GM12878 (cell line): Measurements from ENCODE around the gene SOX12. TPM values are rescaled to one million over a fixed set of nuclear protein-coding genes. Genes with fewer than 3 reads are reported as not detected.
A peak's percentile ranks its signal among the peaks of the same experiment; 100 is the strongest.

Experiments used
- ATAC-seq: fragments of 200-7000 bp; cut with Tn5 transposase; 3 replicates; pipeline ENCODE4 v1.9.1; 2020; ENCODE audit warnings: mild to moderate bottlenecking, moderate library complexity
- BruUV-seq: library from RNA; stranded (reverse); fragments of 400-500 nt; replicated peaks from 2 replicates; lab custom pipeline; 2021; lab: Mats Ljungman, UMichigan
- CTCF ChIA-PET: fragments of 300-600 bp; sonication (Branson Sonifier 250); formaldehyde crosslinking; extraction: SDS; loops from one replicate; lab custom pipeline; 2021; ENCODE audit warnings: inconsistent platforms; lab: Yijun Ruan, JAX
- POLR2A ChIA-PET: fragments of 350-600 bp; formaldehyde crosslinking; extraction: SDS; loops from one replicate; lab custom pipeline; 2021; ENCODE audit warnings: inconsistent platforms; lab: Charles Lee
- RAD21 ChIA-PET: fragments of 300-600 bp; sonication (Branson Sonifier 250); formaldehyde crosslinking; loops from one replicate; lab custom pipeline; 2023; ENCODE audit warnings: antibody characterized with exemption; ENCODE audit not compliant: unreplicated experiment; lab: Charles Lee
- SMC1A ChIA-PET: fragments of 300-600 bp; sonication (Branson Sonifier 250); formaldehyde crosslinking; loops from one replicate; lab custom pipeline; 2023; ENCODE audit not compliant: unreplicated experiment, uncharacterized antibody; lab: Charles Lee
- DNase-seq: peaks from one replicate; pipeline ENCODE4 v3.0.0-alpha.2; 2011; ENCODE audit warnings: low read depth, low spot score
- FAIRE-seq: peaks from 3 replicates; lab custom pipeline; 2011; peaks lifted over from hg19 to GRCh38; lab: Jason Lieb, UNC
- H2AFZ ChIP-seq: 2 replicates; pipeline ENCODE4 v1.6.0; 2011; ENCODE audit warnings: low read depth, low read length, control low read depth; ENCODE audit not compliant: control insufficient read depth
- H3K27ac ChIP-seq: 2 replicates; pipeline ENCODE4 v1.5.1; 2011; ENCODE audit warnings: control low read depth; ENCODE audit not compliant: control insufficient read depth, insufficient read depth
- H3K27me3 ChIP-seq, 2 experiments: replicated peaks in 1 of 2; 2 replicates each; pipeline versions ENCODE4 v1.6.0 to v1.6.1; 2011; ENCODE audit warnings: low read length in 1 of 2; ENCODE audit not compliant: control insufficient read depth in 2 of 2, insufficient read depth in 2 of 2
- H3K36me3 ChIP-seq, 2 experiments: 2 replicates each; pipeline ENCODE4 v1.5.1; 2011; ENCODE audit warnings: low read length in 1 of 2; ENCODE audit not compliant: control insufficient read depth in 2 of 2, insufficient read depth in 2 of 2
- H3K4me1 ChIP-seq: 2 replicates; pipeline ENCODE4 v1.6.1; 2011; ENCODE audit warnings: mild to moderate bottlenecking, low read length, moderate library complexity, mixed read lengths; ENCODE audit not compliant: control insufficient read depth, insufficient read depth
- H3K4me2 ChIP-seq: 2 replicates; pipeline ENCODE4 v1.6.0; 2011; ENCODE audit warnings: control low read depth; ENCODE audit not compliant: control insufficient read depth, insufficient read depth
- H3K4me3 ChIP-seq: fragments of 200-600 bp; sonication (generic); 2 replicates; pipeline ENCODE4 v1.5.1; 2016
- H3K79me2 ChIP-seq: 2 replicates; pipeline ENCODE4 v1.6.0; 2011; ENCODE audit warnings: low read length; ENCODE audit not compliant: control insufficient read depth, insufficient read depth
- H3K9ac ChIP-seq: 2 replicates; pipeline ENCODE4 v1.8.0; 2011; ENCODE audit warnings: low read length, control low read depth, mixed read lengths; ENCODE audit not compliant: control insufficient read depth, insufficient read depth
- H3K9me3 ChIP-seq: replicated peaks from 3 replicates; pipeline ENCODE4 v1.5.1; 2011; ENCODE audit warnings: mild to moderate bottlenecking, low read length; ENCODE audit not compliant: control insufficient read depth, insufficient read depth
- H4K20me1 ChIP-seq: 2 replicates; pipeline ENCODE4 v1.6.0; 2011; ENCODE audit not compliant: control insufficient read depth, insufficient read depth
- CHD1 ChIP-seq: IDR thresholded peaks from 2 replicates; pipeline ENCODE4 v1.6.1; 2012; ENCODE audit warnings: low read depth, low read length, improper control_type of control experiment
- FOXK2 ChIP-seq: fragments of 450-650 bp; IDR thresholded peaks from 2 replicates; pipeline ENCODE4 v1.6.1; 2017; ENCODE audit warnings: mild to moderate bottlenecking, moderate library complexity
- RAD21 ChIP-seq: IDR thresholded peaks from 2 replicates; pipeline ENCODE4 v1.6.1; 2011; ENCODE audit warnings: mild to moderate bottlenecking, low read depth, low read length, moderate library complexity; ENCODE audit not compliant: insufficient read depth
- SMC3 ChIP-seq: IDR thresholded peaks from 2 replicates; pipeline ENCODE4 v1.6.1; 2011; ENCODE audit warnings: low read length, improper control_type of control experiment, borderline replicate concordance
- WGBS: methylation state at CpG from one replicate; pipeline ENCODE4 v1.1.6; 2016; ENCODE audit warnings: low lambda C conversion rate; ENCODE audit not compliant: insufficient replicate concordance, insufficient coverage; ENCODE audit errors: missing lambda C conversion rate; 5-methylcytosine and 5-hydroxymethylcytosine counted together
- in situ Hi-C: fragments of 300-500 bp; cut with MboI; formaldehyde crosslinking; loops from 9 replicates; pipeline ENCODE4 v1.14.3; 2018; ENCODE audit warnings: mixed read lengths
- intact Hi-C: fragments of 100-400 bp; cut with micrococcal nuclease; formaldehyde crosslinking; loops from one replicate; pipeline ENCODE4 v1.14.2; 2022; ENCODE audit not compliant: unreplicated experiment
- polyA plus RNA-seq, 11 experiments: library from polyadenylated mRNA; depleted of rRNA in 4 of 11; unstranded in 6 of 11; stranded (reverse) in 5 of 11; fragments of >200 nt; fragmentation: Nextera tagmentation in 4 of 11; fragmentation: Illumina TruSeq in 1 of 11; extraction: Ambion mirVana in 4 of 11; extraction: Trizol in 1 of 11; gene quantifications; 1 replicate in 1 of 11; 2 replicates in 10 of 11; pipeline versions ENCODE4 v1.2.1 to v1.2.3, GENCODE V29; 2011 to 2016; ENCODE audit warnings: inconsistent platforms in 2 of 11, missing spikeins in 2 of 11, low read depth in 1 of 11
- total RNA-seq, 4 experiments: library from RNA; depleted of rRNA in 3 of 4; stranded (reverse); fragments of >200 nt in 3 of 4; fragmentation: Illumina TruSeq in 1 of 4; extraction: Trizol in 1 of 4; gene quantifications; 2 replicates each; pipeline versions ENCODE4 v1.2.1 to v1.2.3, GENCODE V29; 2013 to 2021
- TF ChIP-seq, protein P1 (sequence below), 3 experiments: IDR thresholded peaks in 2 of 3; conservative IDR thresholded peaks in 1 of 3; 2 replicates each; pipeline ENCODE4 v1.5.1; 2011; ENCODE audit warnings: low read depth in 3 of 3, low read length in 3 of 3, mild to moderate bottlenecking in 3 of 3, control low read depth in 2 of 3, moderate library complexity in 2 of 3, inconsistent platforms in 1 of 3, mixed read lengths in 1 of 3; ENCODE audit not compliant: control insufficient read depth in 2 of 3, insufficient read depth in 1 of 3; ENCODE audit errors: extremely low read depth in 1 of 3
- TF ChIP-seq, protein P2 (sequence below): IDR thresholded peaks from 2 replicates; pipeline ENCODE4 v1.6.1; 2011; ENCODE audit warnings: borderline replicate concordance, low read depth, mild to moderate bottlenecking, moderate library complexity, mixed read lengths, low read length; ENCODE audit not compliant: insufficient read depth; ENCODE audit errors: extremely low read length

SOX12 gene
- total and polyA plus RNA-seq, 10 of the 15 experiments (the other 5 are each of a cell fraction or from before 2014, with no cell fraction given) = 0.50 to 17.9 (median 1.4) TPM

DNA sequence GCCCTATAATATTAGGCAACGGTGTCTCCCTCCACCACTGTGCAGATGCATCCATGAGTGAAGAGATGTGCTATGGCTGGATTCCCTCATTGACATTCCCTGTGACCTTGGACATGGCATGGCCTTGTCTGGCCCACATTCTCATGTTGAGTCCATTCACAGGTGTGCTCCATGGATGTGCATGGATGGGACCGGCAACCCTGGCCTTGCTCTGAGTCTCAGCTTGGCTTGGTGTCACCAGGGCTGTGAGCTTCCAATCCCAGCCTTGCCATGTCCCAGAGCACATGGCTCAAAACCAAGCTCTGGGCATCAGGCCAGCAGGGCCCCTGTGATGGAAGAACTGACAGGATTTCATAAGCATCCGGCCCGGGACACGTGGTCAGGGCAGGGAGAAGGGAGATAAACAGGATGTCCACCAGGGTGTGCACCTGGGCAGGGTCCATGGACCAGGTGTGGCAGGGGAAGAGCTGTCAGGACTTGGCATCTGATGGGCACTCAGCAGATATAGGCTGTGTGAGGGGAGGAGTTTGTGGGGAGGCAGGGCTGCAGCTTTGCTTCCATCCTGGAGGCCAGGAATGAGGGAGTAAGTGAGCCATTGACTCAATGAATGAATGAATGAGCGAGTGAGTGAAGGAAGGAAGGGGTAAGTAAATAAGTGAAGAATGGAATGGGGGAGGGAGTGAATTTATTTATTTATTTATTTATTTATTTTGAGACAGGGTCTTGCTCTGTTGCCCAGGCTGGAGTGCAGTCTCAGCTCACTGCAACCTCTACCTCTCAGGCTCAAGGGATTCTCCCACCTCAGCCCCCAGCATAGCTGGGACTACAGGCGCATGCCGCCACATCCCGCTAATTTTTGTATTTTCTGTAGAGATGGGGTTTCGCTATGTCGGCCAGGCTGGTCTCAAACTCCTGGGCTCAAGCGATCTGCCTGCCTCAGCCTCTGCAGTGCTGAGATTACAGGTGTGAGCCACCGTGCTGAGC lies 37.2 kb downstream of the SOX12 start:
- Histone ChIP-seq H3K4me3 (no peak overlapping the region), H3K36me3 (no peaks in the 10 kb centered on the region), H3K4me1 (peaks cover 21% of the 10 kb centered on the region), H3K79me2 (no peaks in the 10 kb centered on the region), H2AFZ (no peak overlapping the region)
- CTCF ChIA-PET = interaction anchor here (0.6 to 2.3 kb wide), 8 partner anchors 9 to 283 kb away, joined by 3 to 8 read pairs (median 4); no protein-coding TSS in a partner anchor
- WGBS = 80% methylated on average over 13 of the region's 13 CpGs
- POLR2A ChIA-PET = interaction anchor here (1.1 kb wide), 1 partner anchor 42 kb away, joined by 3 read pairs; no protein-coding TSS in a partner anchor
- FAIRE-seq = no peak
- no peak for DNase-seq
- TF ChIP-seq SMC3 = 0 out of 2 replicates have a peak, but pooled peaks have one; percentile 15
- peak; percentile 32 for TF ChIP-seq RAD21
- peak; percentile 22; the same call in 1 of the 2 replicates for TF ChIP-seq FOXK2
- TF ChIP-seq, protein P1, sequence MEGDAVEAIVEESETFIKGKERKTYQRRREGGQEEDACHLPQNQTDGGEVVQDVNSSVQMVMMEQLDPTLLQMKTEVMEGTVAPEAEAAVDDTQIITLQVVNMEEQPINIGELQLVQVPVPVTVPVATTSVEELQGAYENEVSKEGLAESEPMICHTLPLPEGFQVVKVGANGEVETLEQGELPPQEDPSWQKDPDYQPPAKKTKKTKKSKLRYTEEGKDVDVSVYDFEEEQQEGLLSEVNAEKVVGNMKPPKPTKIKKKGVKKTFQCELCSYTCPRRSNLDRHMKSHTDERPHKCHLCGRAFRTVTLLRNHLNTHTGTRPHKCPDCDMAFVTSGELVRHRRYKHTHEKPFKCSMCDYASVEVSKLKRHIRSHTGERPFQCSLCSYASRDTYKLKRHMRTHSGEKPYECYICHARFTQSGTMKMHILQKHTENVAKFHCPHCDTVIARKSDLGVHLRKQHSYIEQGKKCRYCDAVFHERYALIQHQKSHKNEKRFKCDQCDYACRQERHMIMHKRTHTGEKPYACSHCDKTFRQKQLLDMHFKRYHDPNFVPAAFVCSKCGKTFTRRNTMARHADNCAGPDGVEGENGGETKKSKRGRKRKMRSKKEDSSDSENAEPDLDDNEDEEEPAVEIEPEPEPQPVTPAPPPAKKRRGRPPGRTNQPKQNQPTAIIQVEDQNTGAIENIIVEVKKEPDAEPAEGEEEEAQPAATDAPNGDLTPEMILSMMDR (IDR thresholded peaks at IDR 0.05 in 2 of 3, conservative IDR thresholded peaks at IDR 0.05 in 1 of 3; ENCODE audit: control insufficient read depth in 2 of 3, extremely low read depth in 1 of 3, insufficient read depth in 1 of 3, low read depth in 3 of 3, low read length in 3 of 3) = peak; percentile 17 to 30 (median 20); a peak in 4 of 6 replicates
- TF ChIP-seq, protein P2, sequence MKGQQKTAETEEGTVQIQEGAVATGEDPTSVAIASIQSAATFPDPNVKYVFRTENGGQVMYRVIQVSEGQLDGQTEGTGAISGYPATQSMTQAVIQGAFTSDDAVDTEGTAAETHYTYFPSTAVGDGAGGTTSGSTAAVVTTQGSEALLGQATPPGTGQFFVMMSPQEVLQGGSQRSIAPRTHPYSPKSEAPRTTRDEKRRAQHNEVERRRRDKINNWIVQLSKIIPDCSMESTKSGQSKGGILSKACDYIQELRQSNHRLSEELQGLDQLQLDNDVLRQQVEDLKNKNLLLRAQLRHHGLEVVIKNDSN = peak; percentile 72
- TF ChIP-seq CHD1 = no peak
- TF ChIP-seq, all 136 proteins: peak for 5
- H4K20me1 ChIP-seq = no peaks in the 10 kb centered on the region
- H3K27me3 ChIP-seq = no peaks in the 10 kb centered on the region
- ChIA-PET SMC1A (interaction anchor here (0.6 to 1.1 kb wide), 5 partner anchors 12 to 142 kb away, joined by 3 to 4 read pairs (median 3); no protein-coding TSS in a partner anchor), RAD21 (interaction anchor here (0.7 to 0.8 kb wide), 2 partner anchors 9 to 116 kb away, joined by 4 to 5 read pairs; no protein-coding TSS in a partner anchor)
- in situ Hi-C loops = no loop called here
- H3K4me2 ChIP-seq = no peak overlapping the region
- no TSS peak for BruUV-seq
- ATAC-seq = peak; percentile 59
- intact Hi-C loops = no loop called here
- no peak overlapping the region for H3K27ac ChIP-seq
- H3K9ac ChIP-seq = no peak overlapping the region
- no peaks in the 10 kb centered on the region for H3K9me3 ChIP-seq
